Vagina (tissue), 2 donors: ENCODE data around the gene BST1. TPM values are rescaled to one million over a fixed set of nuclear protein-coding genes. Genes with fewer than 3 reads are reported as not detected.

Experiments used
- DNase-seq, 2 donors: peaks; one replicate each; pipeline ENCODE4 v3.0.0-alpha.2; 2017; ENCODE audit errors: extremely low spot score in 2 of 2
- H3K27ac ChIP-seq: fragments of 200-600 bp; sonication (generic); one replicate; pipeline ENCODE4 v1.5.1; 2019
- H3K27me3 ChIP-seq: fragments of 200-600 bp; sonication (generic); one replicate; pipeline ENCODE4 v1.5.1; 2019
- H3K36me3 ChIP-seq, 2 donors: fragments of 200-600 bp; sonication (generic); one replicate each; pipeline ENCODE4 v1.5.1; 2017 to 2019
- H3K4me1 ChIP-seq: fragments of 200-600 bp; sonication (generic); one replicate; pipeline ENCODE4 v1.5.1; 2019
- H3K4me3 ChIP-seq, 2 donors: fragments of 200-600 bp; sonication (generic); 1 replicate in 1 of 2; 2 replicates in 1 of 2; pipeline ENCODE4 v1.5.1; 2016 to 2019
- H3K9me3 ChIP-seq: fragments of 200-600 bp; sonication (generic); one replicate; pipeline ENCODE4 v1.5.1; 2019
- POLR2A ChIP-seq, 2 donors: fragments of 450-650 bp; IDR thresholded peaks; one replicate each; pipeline ENCODE4 v1.6.1; 2017; ENCODE audit warnings: antibody characterized with exemption in 2 of 2, mild to moderate bottlenecking in 2 of 2, moderate library complexity in 2 of 2
- POLR2AphosphoS5 ChIP-seq, 2 donors: sonication (generic); formaldehyde crosslinking; IDR thresholded peaks; one replicate each; pipeline ENCODE4 v1.9.0; 2017; ENCODE audit warnings: antibody characterized with exemption in 2 of 2, mild to moderate bottlenecking in 2 of 2, low read depth in 1 of 2; ENCODE audit not compliant: insufficient read depth in 1 of 2
- intact Hi-C: fragments of 100-400 bp; cut with DNase I; formaldehyde crosslinking; loops from one replicate; pipeline ENCODE4 v1.15.1; 2023
- total RNA-seq: library from RNA; depleted of rRNA; stranded (reverse); fragments of >200 nt; gene quantifications from one replicate; pipeline ENCODE4 v1.2.3, GENCODE V29; 2016
- TF ChIP-seq, protein P1 (sequence below), 3 experiments: fragments of 450-650 bp in 2 of 3; fragments of 200-600 bp in 1 of 3; sonication (generic) in 1 of 3; IDR thresholded peaks; one replicate each; pipeline ENCODE4 v1.5.1; 2017 to 2019; ENCODE audit warnings: antibody characterized with exemption in 3 of 3, mild to moderate bottlenecking in 2 of 3, moderate library complexity in 2 of 3

Gene BST1
- total RNA-seq, 1 donor from 2014 or later: 5.2 TPM

DNA sequence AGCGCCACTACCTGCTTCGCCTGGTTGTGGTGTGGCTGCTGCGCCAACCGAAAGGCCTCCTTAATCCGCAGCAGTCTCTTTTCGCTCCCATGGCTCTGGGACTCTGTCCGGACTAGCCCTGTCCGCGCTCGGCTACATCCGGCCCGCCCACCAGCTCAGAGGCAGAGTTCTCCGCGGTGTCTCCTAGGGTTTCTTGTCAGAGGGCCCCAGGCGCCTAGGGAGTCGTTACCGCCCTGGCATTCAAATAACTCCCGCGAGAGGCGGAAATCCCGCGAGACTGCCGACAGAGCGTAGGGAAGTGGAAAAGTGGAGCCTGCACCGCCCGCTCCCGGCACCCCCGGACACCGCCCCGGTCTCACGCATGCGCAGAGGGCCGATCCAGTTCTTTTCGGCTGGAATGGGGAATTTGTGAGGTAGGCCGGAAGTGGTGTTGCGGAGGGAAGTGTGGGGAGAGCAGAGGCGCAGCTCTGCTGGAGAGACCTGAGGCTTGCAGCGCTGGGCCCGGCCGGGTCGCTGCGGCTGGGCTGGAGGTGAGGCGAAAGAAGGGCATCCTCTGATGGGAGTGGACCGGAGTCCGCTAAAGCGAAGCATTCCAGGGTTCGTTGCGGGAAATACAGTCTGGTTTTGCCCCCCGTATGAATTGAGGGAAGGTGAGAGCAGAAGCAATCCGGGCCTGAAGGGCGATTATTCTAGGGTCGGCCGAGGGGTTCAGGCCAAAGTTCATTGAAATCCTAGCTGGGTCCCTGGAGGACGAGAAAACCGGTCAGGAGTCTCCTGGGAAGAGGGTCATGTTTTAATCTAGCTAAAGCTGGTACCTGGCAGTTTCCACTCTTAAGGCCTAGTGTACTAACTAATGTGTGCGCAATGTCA, 21.3 kb upstream of the BST1 start, which contains the start of gene FAM200B:
Gene FAM200B (plus strand): TSS at position 456 of the 870 bp plus-strand sequence. CDS start 5,151 bp downstream, outside the sequence.
- H3K4me3 ChIP-seq: peak within 1 kb of the TSS; percentile 65 to 71
- intact Hi-C loops: no loop called here
- H3K4me1 ChIP-seq: peaks cover 37% of the 10 kb centered on the region
- H3K27me3 ChIP-seq: no peaks in the 10 kb centered on the region
- H3K9me3 ChIP-seq: no peaks in the 10 kb centered on the region
- DNase-seq: peak; percentile 98 to 99
- peak within 1 kb of the TSS; percentile 86 for H3K27ac ChIP-seq
- peaks cover 0 to under 1% of the 10 kb centered on the region in 2 donors for H3K36me3 ChIP-seq
- TF ChIP-seq POLR2AphosphoS5 (IDR thresholded peaks at IDR 0.05; ENCODE audit: insufficient read depth in 1 of 2, low read depth in 1 of 2): peak; percentile 94 to 97
- TF ChIP-seq, protein P1, sequence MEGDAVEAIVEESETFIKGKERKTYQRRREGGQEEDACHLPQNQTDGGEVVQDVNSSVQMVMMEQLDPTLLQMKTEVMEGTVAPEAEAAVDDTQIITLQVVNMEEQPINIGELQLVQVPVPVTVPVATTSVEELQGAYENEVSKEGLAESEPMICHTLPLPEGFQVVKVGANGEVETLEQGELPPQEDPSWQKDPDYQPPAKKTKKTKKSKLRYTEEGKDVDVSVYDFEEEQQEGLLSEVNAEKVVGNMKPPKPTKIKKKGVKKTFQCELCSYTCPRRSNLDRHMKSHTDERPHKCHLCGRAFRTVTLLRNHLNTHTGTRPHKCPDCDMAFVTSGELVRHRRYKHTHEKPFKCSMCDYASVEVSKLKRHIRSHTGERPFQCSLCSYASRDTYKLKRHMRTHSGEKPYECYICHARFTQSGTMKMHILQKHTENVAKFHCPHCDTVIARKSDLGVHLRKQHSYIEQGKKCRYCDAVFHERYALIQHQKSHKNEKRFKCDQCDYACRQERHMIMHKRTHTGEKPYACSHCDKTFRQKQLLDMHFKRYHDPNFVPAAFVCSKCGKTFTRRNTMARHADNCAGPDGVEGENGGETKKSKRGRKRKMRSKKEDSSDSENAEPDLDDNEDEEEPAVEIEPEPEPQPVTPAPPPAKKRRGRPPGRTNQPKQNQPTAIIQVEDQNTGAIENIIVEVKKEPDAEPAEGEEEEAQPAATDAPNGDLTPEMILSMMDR (IDR thresholded peaks at IDR 0.05): peak in 1 of 3 experiments; percentile 18
- TF ChIP-seq POLR2A (IDR thresholded peaks at IDR 0.05): peak in 1 of 2 donors; percentile 81

DNA sequence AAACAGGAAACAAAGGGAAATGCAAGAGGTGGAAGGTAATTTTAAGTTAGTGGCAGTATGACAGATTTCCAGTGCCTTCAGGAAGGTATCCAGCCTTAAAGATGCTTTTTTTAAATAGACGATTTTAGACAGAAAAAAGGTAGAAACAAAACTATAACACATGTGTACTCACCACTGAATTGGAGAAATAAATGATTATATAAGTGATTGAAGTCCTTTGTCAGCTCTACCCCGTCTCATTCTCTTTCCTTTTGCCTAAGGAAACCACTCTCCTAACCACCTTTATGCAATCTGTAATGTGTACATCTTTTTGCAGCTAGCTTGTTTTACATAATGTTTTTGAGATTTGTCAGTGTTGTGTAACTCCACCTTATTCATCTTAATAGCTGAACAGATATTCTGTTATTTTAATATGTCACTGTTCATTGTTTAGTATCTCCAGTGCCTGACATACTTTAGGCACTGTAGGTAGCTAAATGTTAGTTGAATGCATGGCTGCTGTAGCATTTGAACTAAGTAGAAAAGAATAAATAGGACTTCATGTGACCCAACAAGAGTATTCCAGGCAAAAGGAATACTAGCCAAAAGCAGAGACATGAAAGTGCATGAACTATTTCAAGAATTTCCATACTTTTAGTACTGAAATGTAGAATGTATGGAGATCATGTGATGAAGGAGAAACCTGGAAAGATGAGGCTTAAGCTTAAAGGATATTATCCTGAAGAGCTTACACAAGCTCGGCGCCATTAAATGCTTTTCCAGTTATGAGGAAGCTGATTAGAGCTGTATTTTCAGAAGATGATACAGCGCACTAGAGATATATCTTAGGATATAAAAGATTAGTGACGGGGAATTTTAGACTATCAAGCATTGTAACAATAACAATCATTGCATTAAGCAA, 20.4 kb upstream of the BST1 start:
- TF ChIP-seq POLR2A (IDR thresholded peaks at IDR 0.05) (no peak), POLR2AphosphoS5 (IDR thresholded peaks at IDR 0.05; ENCODE audit: insufficient read depth in 1 of 2, low read depth in 1 of 2) (no peak)
- TF ChIP-seq, protein P1 (IDR thresholded peaks at IDR 0.05): no peak
- H3K36me3 ChIP-seq: peaks cover 0 to 9% of the 10 kb centered on the region in 2 donors
- intact Hi-C loops: no loop called here
- peak overlapping the region; percentile 65 to 71 for H3K4me3 ChIP-seq
- H3K9me3 ChIP-seq: no peaks in the 10 kb centered on the region
- peak overlapping the region; percentile 86 for H3K27ac ChIP-seq
- H3K4me1 ChIP-seq: peaks cover 37% of the 10 kb centered on the region
- no peaks in the 10 kb centered on the region for H3K27me3 ChIP-seq
- DNase-seq: no peak

DNA sequence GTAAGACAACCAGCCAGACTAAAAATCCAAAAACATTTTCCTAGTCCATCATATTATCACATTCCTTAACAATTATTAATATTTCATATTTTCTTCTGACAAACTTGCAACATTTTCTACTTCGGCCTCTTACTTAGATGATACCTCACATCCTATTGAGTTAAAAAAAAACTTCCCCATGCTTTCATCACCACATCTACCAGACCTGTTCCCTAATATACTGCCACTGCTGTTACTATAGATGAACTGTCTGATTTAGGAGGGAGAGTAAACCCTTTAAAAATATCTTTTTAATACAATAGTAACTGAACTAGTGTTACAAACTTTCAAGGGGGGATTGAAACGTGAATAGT, 19.7 kb upstream of the BST1 start:
- intact Hi-C loops: no loop called here
- H3K36me3 ChIP-seq: peaks cover 0 to 12% of the 10 kb centered on the region in 2 donors
- no peaks in the 10 kb centered on the region for H3K9me3 ChIP-seq
- TF ChIP-seq POLR2AphosphoS5 (IDR thresholded peaks at IDR 0.05; ENCODE audit: insufficient read depth in 1 of 2, low read depth in 1 of 2): no peak
- TF ChIP-seq, protein P1 (IDR thresholded peaks at IDR 0.05): no peak
- peaks cover 37% of the 10 kb centered on the region for H3K4me1 ChIP-seq
- H3K27me3 ChIP-seq: no peaks in the 10 kb centered on the region
- no peak overlapping the region for H3K27ac ChIP-seq
- no peak for DNase-seq
- no peak overlapping the region for H3K4me3 ChIP-seq

DNA sequence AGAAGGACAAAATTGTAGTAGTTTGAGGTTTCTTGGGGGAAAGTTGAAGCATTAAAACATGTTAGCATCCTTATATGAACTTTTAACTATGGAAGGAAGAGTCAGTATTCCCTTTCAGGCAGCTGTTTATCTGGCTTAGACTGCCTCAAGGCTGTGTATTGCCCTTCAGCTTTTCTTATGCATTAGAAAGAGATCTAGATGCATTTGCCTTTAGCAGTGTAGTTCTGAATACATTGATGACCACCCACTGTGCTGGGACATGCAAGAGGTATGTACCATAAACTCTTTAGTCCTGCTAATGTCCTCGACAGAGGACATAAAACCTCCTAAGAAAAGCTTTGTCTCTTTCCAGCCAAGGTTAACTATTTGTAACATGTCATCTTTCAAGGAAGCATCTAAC, 18.4 kb upstream of the BST1 start:
- Histone ChIP-seq H3K27me3 (no peaks in the 10 kb centered on the region), H3K27ac (no peak overlapping the region), H3K36me3 (peaks cover 0 to 15% of the 10 kb centered on the region in 2 donors), H3K9me3 (no peaks in the 10 kb centered on the region), H3K4me1 (peaks cover 37% of the 10 kb centered on the region), H3K4me3 (no peak overlapping the region)
- TF ChIP-seq POLR2A (IDR thresholded peaks at IDR 0.05): no peak
- TF ChIP-seq, protein P1 (IDR thresholded peaks at IDR 0.05): no peak
- TF ChIP-seq POLR2AphosphoS5 (IDR thresholded peaks at IDR 0.05; ENCODE audit: insufficient read depth in 1 of 2, low read depth in 1 of 2): no peak
- no peak for DNase-seq
- intact Hi-C loops: no loop called here
